GM21528 (cell line): Measurements from ENCODE around the gene ATMIN.

Source experiments
- ATAC-seq: cut with Tn5 transposase; IDR thresholded peaks from one replicate; pipeline ENCODE4 v1.9.1; 2021; ENCODE audit warnings: mild to moderate bottlenecking, moderate library complexity; ENCODE audit not compliant: unreplicated experiment, low FRiP score

The ATMIN gene

GRCh38 chr16:81004646-81005353 is 30.8 kb upstream of the ATMIN start:
- ATAC-seq, result no peak

DNA sequence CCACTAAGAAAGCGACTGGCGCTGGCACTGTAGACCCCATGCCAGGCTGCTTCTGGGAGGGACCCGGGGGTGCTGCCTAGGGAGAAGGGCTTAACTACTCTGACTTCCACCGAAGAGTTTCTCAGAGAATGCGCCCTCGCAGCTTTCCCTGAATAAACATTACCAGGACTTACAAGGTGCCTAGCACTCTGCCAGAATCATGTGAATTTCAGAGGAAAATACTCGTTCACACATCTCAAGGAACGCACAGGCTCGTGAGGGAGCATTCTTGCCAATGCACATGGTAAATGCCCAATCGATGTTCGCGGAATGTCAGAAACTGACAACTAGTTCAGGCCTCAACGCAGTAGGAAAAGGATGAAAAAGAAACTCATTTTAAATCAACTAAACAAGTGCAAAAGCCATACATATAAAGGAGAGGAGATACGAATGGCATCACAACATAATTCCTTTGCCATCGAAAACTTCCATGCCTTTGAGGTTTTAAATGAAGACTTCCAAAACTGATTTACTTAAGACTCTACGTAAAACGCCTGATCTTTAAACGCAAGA is 30.0 kb upstream of the ATMIN start:
- no peak for ATAC-seq

DNA sequence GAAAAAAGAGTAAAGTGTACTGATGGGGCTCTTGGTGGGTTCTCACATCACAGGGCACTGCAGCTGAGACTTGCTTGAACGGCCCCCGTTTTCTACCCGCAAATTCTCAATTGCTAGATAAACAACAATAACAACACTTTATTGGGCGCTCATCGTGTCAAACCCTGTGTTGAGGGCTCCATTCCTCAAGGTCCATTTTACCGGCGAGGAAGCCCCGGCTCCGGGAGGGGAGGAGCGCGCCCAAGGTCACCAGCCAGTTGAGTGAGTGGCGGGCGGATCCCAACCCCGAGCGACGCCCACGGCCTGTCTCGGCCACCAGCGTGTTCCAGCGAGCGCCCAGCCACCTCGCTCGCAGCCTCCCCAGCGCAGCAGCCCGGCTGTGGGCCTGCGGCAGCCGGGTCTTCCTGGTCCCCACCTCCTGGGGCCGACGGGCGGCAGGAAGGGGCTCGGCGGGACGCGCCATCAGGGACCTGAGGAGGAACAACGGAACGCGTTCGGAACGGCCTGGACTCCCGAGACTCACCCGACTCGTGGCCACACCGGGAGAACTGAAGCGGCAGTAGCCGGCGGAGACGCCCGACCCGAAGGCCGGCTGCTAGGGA is 29.3 kb upstream of the ATMIN start:
- ATAC-seq, result peak; percentile 30

GRCh38 chr16:81006813-81007695 is 28.6 kb upstream of the ATMIN start, which contains the start of the genes CENPN and CMC2:
Gene CENPN (plus strand): TSS chr16:81007214. CDS start chr16:81011940, 4,726 bp downstream.
Gene CMC2 (minus strand): TSS chr16:81006885. CDS start chr16:80997394, 9,491 bp downstream.
- ATAC-seq, result peak; percentile 89

DNA sequence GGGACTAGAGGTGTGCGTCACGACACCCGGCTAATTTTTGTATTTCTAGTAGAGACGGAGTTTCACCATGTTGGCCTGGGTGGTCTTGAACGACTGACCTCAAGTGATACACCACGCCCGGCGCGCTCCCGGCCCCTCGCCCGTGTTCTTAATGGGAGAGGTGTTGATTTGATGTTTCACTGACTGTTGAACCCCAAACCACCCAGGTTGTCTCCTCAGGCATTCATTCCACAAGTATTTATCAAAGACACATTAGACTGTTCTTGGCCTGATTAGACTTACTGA is 27.2 kb upstream of the ATMIN start:
- ATAC-seq, result no peak

- no peak for ATAC-seq
These were observed 22.7 kb upstream of the ATMIN start for GRCh38 chr16:81012974-81013373.

DNA sequence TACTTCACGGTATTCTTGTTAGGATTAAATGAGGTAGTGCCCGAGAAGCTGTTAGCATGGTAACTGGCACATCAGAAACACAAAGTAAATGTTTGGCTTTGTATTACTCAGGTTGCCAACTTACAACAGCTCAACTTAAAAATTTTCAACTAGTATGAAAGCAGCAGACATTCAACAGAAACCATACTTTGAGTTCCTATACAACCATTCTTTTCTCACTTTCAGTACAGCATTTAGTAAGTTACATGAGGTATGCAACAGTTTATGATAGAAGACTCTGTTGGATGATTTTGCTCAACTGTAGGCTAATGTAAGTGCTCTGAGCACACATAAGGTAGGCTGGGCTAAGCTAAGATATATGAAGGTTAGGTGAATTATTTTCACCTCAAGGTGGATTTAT is 21.0 kb upstream of the ATMIN start:
- no peak for ATAC-seq

DNA sequence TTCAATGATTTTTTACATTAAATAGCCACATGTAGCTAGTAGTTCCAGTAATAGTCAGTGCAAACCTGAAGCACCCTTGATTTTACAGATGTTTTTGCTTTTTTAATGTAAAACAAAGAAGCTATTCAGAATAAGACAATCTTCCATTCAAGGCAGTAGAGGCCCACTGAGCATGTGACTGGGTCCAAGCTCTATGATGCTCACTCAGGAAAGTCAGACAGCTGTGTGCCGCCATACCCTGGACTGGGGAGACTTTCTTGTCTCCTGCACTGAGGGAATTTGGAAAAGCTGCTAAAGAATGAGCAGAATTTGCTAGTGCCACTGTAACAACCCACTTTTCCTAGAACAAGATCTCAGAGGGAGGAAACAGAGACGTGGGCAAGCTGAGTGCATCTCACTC is 17.1 kb upstream of the ATMIN start:
- ATAC-seq, result no peak

GRCh38 chr16:81026429-81026828 is 9.2 kb upstream of the ATMIN start:
- no peak for ATAC-seq

GRCh38 chr16:81029930-81030604 is 5.6 kb upstream of the ATMIN start:
- no peak for ATAC-seq

- peak; percentile 63 for ATAC-seq
These were observed 521 bp downstream of the ATMIN start for GRCh38 chr16:81035975-81036750.

GRCh38 chr16:81036751-81037350 is 1.2 kb downstream of the ATMIN start:
- no peak for ATAC-seq

- no peak for ATAC-seq
These were observed 4.5 kb downstream of the ATMIN start for GRCh38 chr16:81040131-81040530.

GRCh38 chr16:81040842-81041241 is 5.2 kb downstream of the ATMIN start:
- no peak for ATAC-seq

GRCh38 chr16:81041696-81042095 is 6.1 kb downstream of the ATMIN start:
- ATAC-seq, result no peak

DNA sequence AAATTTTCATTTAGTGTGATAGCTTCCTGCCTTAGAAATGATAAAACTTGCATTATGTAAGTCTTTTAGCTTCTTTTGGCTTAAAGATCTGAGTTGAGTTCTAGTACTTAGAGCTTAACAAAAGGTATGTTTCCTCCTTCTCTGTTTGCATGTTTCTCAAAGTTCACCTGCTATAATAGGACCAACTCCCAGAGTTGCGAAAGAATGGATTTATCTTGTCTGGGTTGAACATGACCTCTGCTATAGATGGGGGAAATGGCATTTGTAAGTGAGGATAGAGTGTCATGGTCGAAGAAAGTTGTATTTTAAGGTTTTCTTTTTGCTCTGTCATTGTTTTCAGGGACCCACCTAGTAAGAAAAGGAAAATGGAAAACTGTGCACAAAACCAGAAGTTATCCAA is 7.2 kb downstream of the ATMIN start:
- ATAC-seq, result no peak

DNA sequence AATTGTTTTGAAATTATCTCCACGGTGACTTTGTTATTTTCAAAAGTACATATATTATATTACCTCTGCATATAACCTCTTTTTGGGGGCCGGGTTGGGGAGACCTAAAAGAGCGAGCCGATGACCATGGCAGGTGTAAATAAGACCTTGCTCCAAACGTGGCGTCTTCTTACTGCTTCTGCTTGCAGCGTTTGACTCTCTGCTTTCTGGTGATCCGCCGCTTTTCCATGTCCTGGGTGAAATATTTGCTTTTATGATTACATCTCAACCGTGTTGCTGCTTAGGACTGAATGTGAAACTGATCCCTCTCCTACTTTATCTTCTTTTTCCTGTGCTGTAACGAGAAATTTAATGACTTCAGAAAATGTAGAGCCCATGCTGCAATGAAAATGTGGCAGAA is 18.1 kb downstream of the ATMIN start:
- no peak for ATAC-seq

- no peak for ATAC-seq
These were observed 25.1 kb downstream of the ATMIN start for GRCh38 chr16:81060576-81061306.

DNA sequence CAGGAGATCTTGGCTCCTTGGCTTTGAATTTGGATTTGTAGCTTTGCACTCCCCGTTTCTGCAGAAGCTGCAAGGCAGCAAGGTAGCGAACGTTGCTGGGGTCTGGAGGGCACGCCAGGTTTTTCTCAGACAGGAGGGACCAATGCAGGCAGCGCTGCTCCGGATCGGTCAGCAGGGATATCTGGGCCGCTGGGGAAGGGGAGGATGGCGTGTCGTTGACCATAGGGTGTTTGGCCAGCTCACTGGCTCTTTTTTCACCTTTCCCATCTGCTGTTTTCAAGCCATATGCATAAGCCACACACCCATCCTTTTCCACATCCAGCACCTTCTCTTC is 25.6 kb downstream of the ATMIN start:
- ATAC-seq, result no peak
